T-helper 2 cell treated with Interferon-gamma antibody and Interleukin-4, amounts not matched to agents 5 μg/mL and 100 μg/mL, for 36 hours (primary cell): ENCODE data around the gene CAB39.

Experiments
- DNase-seq: peaks from one replicate; pipeline ENCODE4 v3.0.0; 2021; ENCODE audit warnings: low spot score
- H3K27ac Mint-ChIP-seq: one replicate; pipeline ENCODE4 v1.8.0; 2021; ENCODE audit warnings: mild to moderate bottlenecking, mixed read lengths
- H3K27me3 Mint-ChIP-seq: one replicate; pipeline ENCODE4 v1.8.0; 2021; ENCODE audit warnings: low read depth, mixed read lengths
- H3K36me3 Mint-ChIP-seq: one replicate; pipeline ENCODE4 v1.8.0; 2021; ENCODE audit warnings: low read depth, mixed read lengths
- H3K4me1 Mint-ChIP-seq: one replicate; pipeline ENCODE4 v1.8.0; 2021; ENCODE audit warnings: low read depth, mixed read lengths
- H3K4me3 Mint-ChIP-seq: one replicate; pipeline ENCODE4 v1.8.0; 2022; ENCODE audit warnings: mild to moderate bottlenecking, moderate library complexity, mixed read lengths
- H3K9me3 Mint-ChIP-seq: one replicate; pipeline ENCODE4 v1.8.0; 2021; ENCODE audit warnings: mixed read lengths

Gene CAB39

GRCh38 chr2:230779126-230779525 lies 66.5 kb downstream of the CAB39 start:
- Mint-ChIP-seq H3K27me3 (no peaks in the 10 kb centered on the region), H3K4me1 (peaks cover 66% of the 10 kb centered on the region), H3K9me3 (peaks cover 13% of the 10 kb centered on the region), H3K36me3 (peaks cover 86% of the 10 kb centered on the region), H3K27ac (peak overlapping the region; percentile 77), H3K4me3 (peak overlapping the region; percentile 21)
- no peak for DNase-seq

- Mint-ChIP-seq H3K4me3 (peak overlapping the region; percentile 21), H3K4me1 (peaks cover 68% of the 10 kb centered on the region), H3K27ac (peak overlapping the region; percentile 77), H3K36me3 (peaks cover 88% of the 10 kb centered on the region), H3K9me3 (peaks cover 17% of the 10 kb centered on the region), H3K27me3 (no peaks in the 10 kb centered on the region)
- no peak for DNase-seq
Observed at GRCh38 chr2:230779607-230780006, 67.0 kb downstream of the CAB39 start.

- Mint-ChIP-seq H3K4me3 (peak overlapping the region; percentile 32), H3K36me3 (peaks cover 83% of the 10 kb centered on the region), H3K27ac (peak overlapping the region; percentile 68), H3K4me1 (peaks cover 62% of the 10 kb centered on the region), H3K9me3 (peaks cover 22% of the 10 kb centered on the region), H3K27me3 (no peaks in the 10 kb centered on the region)
- DNase-seq: peak; percentile 44
Observed at GRCh38 chr2:230781130-230781797, 68.6 kb downstream of the CAB39 start.

GRCh38 chr2:230783101-230783500 lies 70.5 kb downstream of the CAB39 start:
- no peak overlapping the region for H3K27ac Mint-ChIP-seq
- H3K36me3 Mint-ChIP-seq: peaks cover 87% of the 10 kb centered on the region
- H3K4me1 Mint-ChIP-seq: peaks cover 53% of the 10 kb centered on the region
- no peak overlapping the region for H3K4me3 Mint-ChIP-seq
- peaks cover 36% of the 10 kb centered on the region for H3K9me3 Mint-ChIP-seq
- H3K27me3 Mint-ChIP-seq: no peaks in the 10 kb centered on the region
- no peak for DNase-seq

GRCh38 chr2:230784795-230785194 lies 72.2 kb downstream of the CAB39 start:
- Mint-ChIP-seq H3K4me3 (no peak overlapping the region), H3K36me3 (peaks cover 89% of the 10 kb centered on the region), H3K4me1 (peaks cover 41% of the 10 kb centered on the region), H3K27ac (no peak overlapping the region), H3K9me3 (peaks cover 43% of the 10 kb centered on the region), H3K27me3 (no peaks in the 10 kb centered on the region)
- DNase-seq: no peak

GRCh38 chr2:230785346-230785745 lies 72.7 kb downstream of the CAB39 start:
- H3K27ac Mint-ChIP-seq: peak overlapping the region; percentile 47
- H3K4me3 Mint-ChIP-seq: no peak overlapping the region
- H3K27me3 Mint-ChIP-seq: no peaks in the 10 kb centered on the region
- H3K36me3 Mint-ChIP-seq: peaks cover 89% of the 10 kb centered on the region
- peaks cover 46% of the 10 kb centered on the region for H3K9me3 Mint-ChIP-seq
- no peak for DNase-seq
- peaks cover 39% of the 10 kb centered on the region for H3K4me1 Mint-ChIP-seq

- no peaks in the 10 kb centered on the region for H3K27me3 Mint-ChIP-seq
Observed at GRCh38 chr2:230787101-230787500, 74.5 kb downstream of the CAB39 start.

GRCh38 chr2:230788554-230789175 lies 76.0 kb downstream of the CAB39 start:
- Mint-ChIP-seq H3K36me3 (peaks cover 88% of the 10 kb centered on the region), H3K4me3 (no peak overlapping the region), H3K4me1 (peaks cover 43% of the 10 kb centered on the region), H3K9me3 (peaks cover 43% of the 10 kb centered on the region), H3K27me3 (no peaks in the 10 kb centered on the region), H3K27ac (no peak overlapping the region)
- DNase-seq: no peak

More at GRCh38 chr2:230787101-230787500, 74.5 kb downstream of the CAB39 start:
- Mint-ChIP-seq H3K4me1 (peaks cover 30% of the 10 kb centered on the region), H3K4me3 (no peak overlapping the region), H3K36me3 (peaks cover 88% of the 10 kb centered on the region), H3K27ac (no peak overlapping the region), H3K9me3 (peaks cover 43% of the 10 kb centered on the region)
- no peak for DNase-seq

GRCh38 chr2:230790981-230791380 lies 78.3 kb downstream of the CAB39 start:
- no peak for DNase-seq
- Mint-ChIP-seq H3K9me3 (peaks cover 30% of the 10 kb centered on the region), H3K4me3 (no peak overlapping the region), H3K36me3 (peaks cover 85% of the 10 kb centered on the region), H3K27me3 (no peaks in the 10 kb centered on the region), H3K4me1 (peaks cover 47% of the 10 kb centered on the region), H3K27ac (peak overlapping the region; percentile 45)

GRCh38 chr2:230793572-230794359 lies 81.1 kb downstream of the CAB39 start:
- Mint-ChIP-seq H3K4me3 (peak overlapping the region; percentile 81), H3K4me1 (peaks cover 46% of the 10 kb centered on the region), H3K27me3 (no peaks in the 10 kb centered on the region), H3K9me3 (peaks cover 11% of the 10 kb centered on the region), H3K27ac (peak overlapping the region; percentile 93), H3K36me3 (peaks cover 64% of the 10 kb centered on the region)
- DNase-seq: peak; percentile 85

GRCh38 chr2:230794497-230794896 lies 81.9 kb downstream of the CAB39 start:
- Mint-ChIP-seq H3K27ac (peak overlapping the region; percentile 93), H3K36me3 (peaks cover 61% of the 10 kb centered on the region), H3K27me3 (no peaks in the 10 kb centered on the region), H3K4me3 (peak overlapping the region; percentile 81), H3K4me1 (peaks cover 43% of the 10 kb centered on the region), H3K9me3 (peaks cover 4% of the 10 kb centered on the region)
- DNase-seq: peak; percentile 32

GRCh38 chr2:230795856-230796255 lies 83.2 kb downstream of the CAB39 start:
- Mint-ChIP-seq H3K9me3 (no peaks in the 10 kb centered on the region), H3K4me1 (peaks cover 43% of the 10 kb centered on the region), H3K27me3 (no peaks in the 10 kb centered on the region), H3K36me3 (peaks cover 59% of the 10 kb centered on the region), H3K27ac (no peak overlapping the region), H3K4me3 (no peak overlapping the region)
- no peak for DNase-seq

- Mint-ChIP-seq H3K9me3 (no peaks in the 10 kb centered on the region), H3K4me3 (no peak overlapping the region), H3K4me1 (peaks cover 43% of the 10 kb centered on the region), H3K27ac (no peak overlapping the region), H3K36me3 (peaks cover 59% of the 10 kb centered on the region), H3K27me3 (no peaks in the 10 kb centered on the region)
- DNase-seq: peak; percentile 37
Observed at GRCh38 chr2:230796280-230796862, 83.7 kb downstream of the CAB39 start.
